Fibroblast of the conjunctiva (primary cell): ENCODE results near the gene SURF1.
A peak's percentile ranks its signal among the peaks of the same experiment; 100 is the strongest.
"Not testable (repeated sequence)": the region's sequence is repeated elsewhere in the genome, so short reads cannot be mapped to it uniquely, and the experiment has no call there.

Source experiments
- DNase-seq: peaks from one replicate; pipeline ENCODE4 v3.0.0-alpha.2; 2010; ENCODE audit warnings: low read depth

Gene SURF1

GRCh38 chr9:133383438-133383837 lies 27.2 kb upstream of the SURF1 start:
- no peak for DNase-seq

GRCh38 chr9:133382507-133383141 lies 26.3 kb upstream of the SURF1 start:
- no peak for DNase-seq

DNA sequence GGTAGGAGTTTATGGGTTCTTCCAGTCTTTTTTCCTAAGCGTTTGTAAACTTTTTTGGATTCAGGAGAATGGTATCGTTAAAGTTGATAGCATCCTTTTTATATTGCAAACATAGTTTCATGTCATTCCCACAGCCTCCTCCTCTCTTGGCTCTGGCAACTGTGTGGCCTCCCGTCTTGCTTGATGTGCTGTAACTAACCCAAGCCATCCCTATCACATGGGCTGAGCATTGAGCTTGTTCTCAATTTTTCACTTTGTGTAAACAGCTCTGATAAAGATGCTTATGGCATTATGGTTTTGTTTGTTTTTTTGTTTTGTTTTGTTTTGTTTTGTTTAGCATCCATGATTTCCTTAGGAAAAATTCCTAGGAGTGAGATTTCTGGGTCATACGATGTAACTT lies 24.4 kb upstream of the SURF1 start:
- no peak for DNase-seq

DNA sequence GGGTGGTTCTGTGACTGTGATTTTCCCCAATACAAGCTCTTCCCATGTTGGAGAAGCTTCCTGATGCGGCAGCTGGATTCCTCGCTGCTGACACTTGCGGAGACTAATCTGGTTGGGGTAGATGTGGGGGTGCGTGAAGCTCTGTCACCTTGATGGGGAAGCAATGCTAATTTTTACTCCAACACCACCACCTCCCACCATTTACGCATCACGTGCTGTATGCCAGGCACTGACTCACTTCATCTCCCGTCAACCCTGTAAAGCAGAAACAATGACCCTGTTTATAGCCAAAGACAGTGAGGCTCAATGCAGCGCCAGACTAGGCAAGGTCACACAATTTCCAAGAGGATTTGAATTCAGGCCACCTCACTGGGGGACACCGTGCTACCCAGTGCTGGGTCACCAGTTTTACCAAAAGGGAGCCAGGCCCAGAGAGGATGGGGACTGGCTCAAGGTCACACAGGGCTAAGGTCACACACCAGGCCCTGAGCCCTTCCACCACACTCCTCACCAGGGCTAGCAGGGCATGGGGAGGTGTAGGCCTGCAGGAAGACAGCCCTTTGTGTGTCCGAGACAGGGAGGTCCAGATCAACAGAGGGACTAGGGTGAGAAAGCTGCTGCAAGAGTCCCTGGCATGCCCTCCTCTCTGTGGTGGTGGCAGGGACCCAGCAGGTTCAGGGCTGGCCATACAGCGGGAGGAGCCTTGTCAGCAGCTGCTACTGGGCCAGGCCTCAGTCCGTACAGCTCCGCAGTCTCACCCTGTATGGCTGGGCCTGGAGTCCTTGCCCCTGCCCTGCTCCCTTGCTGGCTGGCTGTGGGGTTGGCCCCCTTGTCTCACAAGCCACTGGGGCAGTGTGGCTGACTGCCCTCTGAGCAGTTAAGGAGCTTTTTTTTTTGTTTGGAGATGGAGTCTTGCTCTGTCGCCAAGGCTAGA lies 23.1 kb upstream of the SURF1 start:
- DNase-seq, result no peak

- DNase-seq, result no peak
Observed at GRCh38 chr9:133378408-133378962, 22.2 kb upstream of the SURF1 start.

DNA sequence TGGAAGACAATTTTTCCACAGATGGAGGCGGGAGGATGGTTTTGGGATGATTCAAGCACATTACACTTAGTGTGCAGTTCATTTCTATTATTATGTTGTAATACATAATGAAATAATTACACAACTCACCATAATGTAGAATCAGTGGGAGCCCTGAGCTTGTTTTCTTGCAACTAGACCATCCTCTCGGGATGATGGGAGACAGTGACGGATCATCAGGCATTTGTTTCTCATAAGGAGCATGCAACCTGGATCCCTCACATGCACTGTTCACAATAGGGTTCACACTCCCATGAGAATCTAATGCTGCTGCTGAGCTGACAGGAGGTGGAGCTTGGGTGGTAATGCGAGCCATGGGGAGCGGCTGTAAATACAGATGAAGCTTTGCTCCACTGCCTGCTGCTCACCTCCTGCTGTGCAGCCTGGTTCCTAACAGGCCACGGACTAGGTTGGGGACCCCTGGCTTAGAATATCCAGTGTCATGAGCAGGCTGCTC lies 21.5 kb upstream of the SURF1 start:
- DNase-seq, result peak; percentile 34

DNA sequence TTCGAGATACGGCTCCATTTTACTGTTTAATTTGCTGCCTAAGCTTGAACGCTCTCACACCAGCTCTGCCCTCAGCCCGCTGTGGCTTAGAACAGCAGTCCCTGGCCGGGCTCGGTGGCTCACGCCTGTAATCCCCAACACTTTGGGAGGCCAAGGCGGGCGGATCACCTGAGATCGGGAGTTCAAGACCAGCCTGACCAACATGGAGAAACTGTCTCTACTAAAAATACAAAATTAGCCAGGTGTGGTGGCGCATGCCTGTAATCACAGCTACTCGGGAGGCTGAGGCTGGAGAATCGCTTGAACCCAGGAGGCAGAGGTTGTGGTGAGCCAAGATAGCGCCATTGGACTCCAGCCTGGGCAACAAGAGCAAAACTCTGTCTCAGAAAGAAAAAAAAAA lies 21.0 kb upstream of the SURF1 start:
- not testable (repeated sequence) for DNase-seq

- DNase-seq, result peak; percentile 91
Observed at GRCh38 chr9:133375724-133376654, 19.7 kb upstream of the SURF1 start, which contains the start of the genes STKLD1 and SURF4. STKLD1 (plus strand) TSS chr9:133376366; CDS start chr9:133376474, 108 bp downstream. SURF4 (minus strand) TSS chr9:133376060; CDS start chr9:133375969, 91 bp downstream.

- no peak for DNase-seq
Observed at GRCh38 chr9:133375116-133375723, 18.9 kb upstream of the SURF1 start.

GRCh38 chr9:133374612-133375115 lies 18.4 kb upstream of the SURF1 start:
- no peak for DNase-seq

- DNase-seq, result no peak
Observed at GRCh38 chr9:133372144-133372543, 15.9 kb upstream of the SURF1 start.

- no peak for DNase-seq
Observed at GRCh38 chr9:133371261-133371711, 15.0 kb upstream of the SURF1 start.

DNA sequence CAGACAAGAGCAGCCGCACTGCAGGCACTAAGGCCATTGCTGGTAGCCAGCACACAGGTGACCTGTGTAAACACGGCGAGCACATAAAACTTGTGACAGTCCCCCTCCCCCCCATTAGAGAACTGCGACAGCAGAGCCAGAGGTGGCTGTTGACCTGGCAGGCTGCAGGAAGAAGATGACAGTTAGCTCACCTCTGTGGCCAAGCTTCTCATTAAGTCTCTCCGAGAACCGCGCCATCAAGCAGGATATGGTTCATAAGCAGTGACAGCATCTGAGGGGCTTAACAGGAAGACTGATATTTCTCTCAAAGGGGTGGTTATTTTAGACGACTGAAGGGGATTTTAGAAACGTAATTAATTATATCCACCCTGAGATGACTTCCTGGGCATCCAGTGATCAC lies 14.4 kb upstream of the SURF1 start:
- DNase-seq, result no peak

DNA sequence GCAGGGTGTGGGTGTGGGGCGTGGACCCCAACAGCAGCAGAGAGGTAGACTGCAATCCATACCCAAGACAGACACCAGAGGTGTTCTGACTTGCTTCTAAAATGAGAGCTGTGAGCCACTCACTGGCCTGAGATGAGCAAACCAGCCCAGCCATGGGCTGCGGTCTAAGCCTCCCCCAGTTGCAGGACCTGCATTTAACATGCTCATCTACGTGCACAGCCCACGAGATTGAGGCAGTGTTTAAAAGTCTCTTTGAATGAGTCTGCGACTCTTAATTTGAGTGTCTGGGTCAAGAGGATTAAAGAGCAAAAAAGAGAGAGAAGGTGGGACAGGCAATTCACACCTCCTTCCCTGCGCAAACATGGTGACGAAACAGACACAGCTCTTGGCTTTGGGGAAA lies 13.6 kb upstream of the SURF1 start:
- no peak for DNase-seq

DNA sequence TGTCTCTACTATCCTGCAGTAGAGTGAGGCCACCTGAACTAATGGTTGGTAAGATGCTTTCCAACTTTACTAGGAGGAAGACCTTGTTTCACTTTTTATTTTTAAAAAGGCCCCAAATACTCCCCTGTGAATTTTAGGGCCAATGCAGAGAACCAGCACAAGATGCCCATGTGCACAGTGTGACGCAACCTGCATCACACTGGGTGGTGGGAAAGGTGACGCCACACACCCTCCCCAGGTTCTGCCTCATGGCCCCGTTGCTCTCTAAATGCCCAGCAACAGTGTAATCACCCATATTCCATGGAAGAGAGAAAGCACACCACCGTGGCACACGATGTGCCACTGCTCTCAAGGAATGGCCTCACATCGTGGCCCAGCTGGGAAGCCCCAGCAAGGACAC lies 13.1 kb upstream of the SURF1 start:
- no peak for DNase-seq

DNA sequence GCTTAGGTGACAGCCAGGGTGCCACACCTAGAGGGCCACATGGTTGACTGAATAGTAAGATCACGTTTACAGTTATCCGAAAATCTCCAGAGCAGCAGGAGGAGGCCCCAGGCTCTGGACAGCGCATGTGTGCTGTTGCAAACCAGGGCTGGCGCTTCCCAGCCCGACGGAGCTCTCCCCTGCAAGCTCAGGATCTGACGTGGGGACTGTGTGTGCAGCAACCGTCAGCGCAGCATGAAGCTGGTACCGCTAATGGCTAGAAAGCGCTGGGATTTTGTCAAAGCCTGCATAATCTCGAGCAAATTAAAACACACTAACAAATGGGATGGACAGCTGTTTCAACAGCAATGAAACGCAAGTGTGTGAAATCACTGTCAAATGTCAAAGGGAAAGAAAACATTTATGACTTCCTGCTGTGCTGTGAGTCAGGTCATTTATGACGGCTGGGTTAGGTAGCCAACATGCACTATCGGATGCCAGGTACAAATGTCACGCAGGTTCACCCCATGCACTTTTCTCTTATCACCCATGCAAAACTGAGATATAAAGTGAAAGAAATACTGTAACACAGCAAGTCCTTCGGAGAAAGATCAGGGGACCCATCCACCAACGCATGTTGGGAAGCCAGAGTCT lies 12.1 kb upstream of the SURF1 start:
- no peak for DNase-seq

GRCh38 chr9:133367778-133368177 lies 11.5 kb upstream of the SURF1 start:
- DNase-seq, result no peak

- DNase-seq, result no peak
Observed at GRCh38 chr9:133367221-133367620, 10.9 kb upstream of the SURF1 start.

DNA sequence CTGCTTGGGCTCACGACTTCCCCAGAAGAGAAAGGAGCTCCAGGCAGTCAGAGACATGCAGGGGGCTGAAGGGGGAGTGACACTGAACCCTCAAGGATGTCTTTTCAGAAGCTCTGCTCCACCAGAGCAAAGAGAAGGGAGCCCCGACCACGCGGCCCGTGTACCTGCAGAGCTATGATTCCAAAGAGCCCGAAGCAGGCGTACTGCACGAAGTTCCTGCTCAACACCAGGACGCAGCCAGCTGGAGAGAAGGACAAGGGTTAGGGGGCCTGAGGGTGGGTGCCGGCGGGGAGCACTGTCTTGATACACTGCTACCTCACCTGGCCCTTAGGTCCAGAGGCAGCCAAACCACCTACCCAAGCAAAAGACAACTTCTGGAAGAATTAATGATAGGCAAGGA lies 10.1 kb upstream of the SURF1 start:
- no peak for DNase-seq

GRCh38 chr9:133362359-133363044 lies 6.2 kb upstream of the SURF1 start:
- DNase-seq, result no peak
